Measurements from ENCODE around the gene VPS39.

DNA sequence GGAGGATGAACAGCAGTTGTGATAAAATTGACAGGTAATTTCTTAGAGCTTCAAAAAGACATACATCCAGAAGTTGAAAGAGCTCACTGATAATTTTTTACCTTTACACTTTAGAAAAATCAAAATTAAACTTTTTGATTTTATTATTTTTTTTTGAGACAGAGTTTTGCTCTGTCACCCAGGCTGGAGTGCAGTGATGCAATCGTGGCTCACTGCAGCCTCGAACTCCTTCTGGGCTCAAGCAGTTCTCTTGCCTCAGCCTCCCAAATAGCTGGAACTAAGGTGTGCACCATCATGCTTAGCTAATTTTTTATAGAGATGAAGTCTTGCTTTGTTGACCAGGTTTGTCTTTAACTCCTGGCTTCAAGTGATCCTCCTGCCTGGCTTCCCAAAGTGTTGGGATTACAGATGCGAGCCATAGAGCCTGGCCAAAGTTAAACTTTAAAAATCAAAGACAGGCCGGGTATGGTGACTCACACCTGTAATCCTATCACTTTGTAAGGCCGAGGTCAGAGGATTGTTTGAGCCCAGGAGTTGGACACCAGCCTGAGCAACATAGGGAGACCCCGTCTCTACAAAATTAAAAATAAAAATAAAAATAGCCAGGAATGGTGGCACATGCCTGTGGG is 73.4 kb downstream of the VPS39 start:
- TF ChIP-seq, protein P1, sequence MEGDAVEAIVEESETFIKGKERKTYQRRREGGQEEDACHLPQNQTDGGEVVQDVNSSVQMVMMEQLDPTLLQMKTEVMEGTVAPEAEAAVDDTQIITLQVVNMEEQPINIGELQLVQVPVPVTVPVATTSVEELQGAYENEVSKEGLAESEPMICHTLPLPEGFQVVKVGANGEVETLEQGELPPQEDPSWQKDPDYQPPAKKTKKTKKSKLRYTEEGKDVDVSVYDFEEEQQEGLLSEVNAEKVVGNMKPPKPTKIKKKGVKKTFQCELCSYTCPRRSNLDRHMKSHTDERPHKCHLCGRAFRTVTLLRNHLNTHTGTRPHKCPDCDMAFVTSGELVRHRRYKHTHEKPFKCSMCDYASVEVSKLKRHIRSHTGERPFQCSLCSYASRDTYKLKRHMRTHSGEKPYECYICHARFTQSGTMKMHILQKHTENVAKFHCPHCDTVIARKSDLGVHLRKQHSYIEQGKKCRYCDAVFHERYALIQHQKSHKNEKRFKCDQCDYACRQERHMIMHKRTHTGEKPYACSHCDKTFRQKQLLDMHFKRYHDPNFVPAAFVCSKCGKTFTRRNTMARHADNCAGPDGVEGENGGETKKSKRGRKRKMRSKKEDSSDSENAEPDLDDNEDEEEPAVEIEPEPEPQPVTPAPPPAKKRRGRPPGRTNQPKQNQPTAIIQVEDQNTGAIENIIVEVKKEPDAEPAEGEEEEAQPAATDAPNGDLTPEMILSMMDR (IDR thresholded peaks at IDR 0.05) = no peak
- TF ChIP-seq POLR2A (IDR thresholded peaks at IDR 0.05) = no peak

Measured in uterus (tissue), 2 donors.